IPS-20b (cell line): Measurements from ENCODE around the gene RRP12.

Experiments
- H3K27ac ChIP-seq: one replicate; pipeline ENCODE4 v1.5.1; 2013; ENCODE audit warnings: low read length
- H3K27me3 ChIP-seq: 2 replicates; pipeline ENCODE4 v1.6.1; 2013; ENCODE audit warnings: mild to moderate bottlenecking, low read length, inconsistent platforms; ENCODE audit not compliant: insufficient read depth
- H3K36me3 ChIP-seq: 2 replicates; pipeline ENCODE4 v1.6.1; 2013; ENCODE audit warnings: low read depth, mild to moderate bottlenecking, inconsistent platforms, low read length, moderate library complexity; ENCODE audit not compliant: insufficient read depth
- H3K4me1 ChIP-seq: 2 replicates; pipeline ENCODE4 v1.6.1; 2013; ENCODE audit warnings: mild to moderate bottlenecking, control low read depth, inconsistent platforms, low read length, moderate library complexity; ENCODE audit not compliant: insufficient read depth
- H3K4me3 ChIP-seq: 2 replicates; pipeline ENCODE4 v1.5.1; 2013; ENCODE audit warnings: mild to moderate bottlenecking, low read length, inconsistent platforms
- H3K9ac ChIP-seq: 2 replicates; pipeline ENCODE4 v1.6.1; 2013; ENCODE audit warnings: low read depth, mild to moderate bottlenecking, inconsistent platforms, low read length, moderate library complexity
- H3K9me3 ChIP-seq: 2 replicates; pipeline ENCODE4 v1.6.1; 2013; ENCODE audit warnings: mild to moderate bottlenecking, low read depth, low read length, inconsistent platforms; ENCODE audit not compliant: insufficient read depth

Gene RRP12

GRCh38 chr10:97332591-97333350, 68.4 kb downstream of the RRP12 start:
- H3K4me1 ChIP-seq, result peaks cover 27% of the 10 kb centered on the region; the same call in 1 of the 2 replicates
- H3K9ac ChIP-seq, result peak overlapping the region; percentile 83
- H3K27ac ChIP-seq, result peak overlapping the region; percentile 26
- H3K27me3 ChIP-seq, result peaks cover 21% of the 10 kb centered on the region; the same call in 1 of the 2 replicates
- peaks cover 35% of the 10 kb centered on the region for H3K36me3 ChIP-seq
- H3K9me3 ChIP-seq, result no peaks in the 10 kb centered on the region
- peak overlapping the region; percentile 84 for H3K4me3 ChIP-seq

DNA sequence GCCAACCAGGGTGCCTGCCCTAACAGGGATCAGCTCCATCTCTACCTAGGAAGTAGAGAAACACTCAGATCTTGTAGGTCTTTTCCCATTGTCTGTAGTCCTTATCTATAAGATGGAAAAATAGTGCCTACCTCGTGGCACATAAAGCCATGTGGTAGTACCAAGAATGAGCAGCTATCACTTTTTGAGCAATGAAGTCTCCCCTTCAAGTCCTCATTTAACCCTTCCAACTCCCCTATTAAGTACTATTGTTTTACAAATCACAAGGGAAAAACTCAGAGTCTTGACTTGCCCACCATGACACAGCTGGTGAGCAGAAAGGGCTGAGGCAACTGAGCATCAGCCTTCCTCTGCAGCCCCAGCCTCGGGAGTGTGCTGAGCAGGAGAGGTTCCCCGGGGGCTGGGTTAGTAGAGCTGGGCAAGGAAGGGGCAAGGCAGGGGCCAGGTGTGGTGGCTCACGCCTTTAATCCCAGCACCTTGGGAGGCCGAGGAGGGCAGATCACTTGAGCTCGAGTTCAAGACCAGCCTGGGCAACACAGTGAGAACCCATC, 69.9 kb downstream of the RRP12 start:
- Histone ChIP-seq H3K4me1 (peaks cover 22% of the 10 kb centered on the region; the same call in 1 of the 2 replicates), H3K27me3 (peaks cover 20% of the 10 kb centered on the region; the same call in 1 of the 2 replicates), H3K9me3 (no peaks in the 10 kb centered on the region), H3K27ac (no peak overlapping the region), H3K9ac (no peak overlapping the region; the same call in 1 of the 2 replicates), H3K36me3 (peaks cover 35% of the 10 kb centered on the region), H3K4me3 (peak overlapping the region; percentile 84)

- H3K36me3 ChIP-seq, result peaks cover 35% of the 10 kb centered on the region
- peaks cover 17% of the 10 kb centered on the region; the same call in 1 of the 2 replicates for H3K4me1 ChIP-seq
- no peak overlapping the region for H3K9ac ChIP-seq
- H3K27ac ChIP-seq, result no peak overlapping the region
- no peaks in the 10 kb centered on the region for H3K9me3 ChIP-seq
- H3K4me3 ChIP-seq, result 0 out of 2 replicates have a peak overlapping the region, but pooled peaks have one; percentile 15
- H3K27me3 ChIP-seq, result peaks cover 16% of the 10 kb centered on the region; the same call in 1 of the 2 replicates
Observed at GRCh38 chr10:97329766-97330165, 71.4 kb downstream of the RRP12 start.

- Histone ChIP-seq H3K27me3 (peaks cover 16% of the 10 kb centered on the region; the same call in 1 of the 2 replicates), H3K4me3 (no peak overlapping the region), H3K27ac (no peak overlapping the region)
Observed at GRCh38 chr10:97328646-97329453, 72.3 kb downstream of the RRP12 start.

GRCh38 chr10:97327348-97328294, 73.5 kb downstream of the RRP12 start:
- H3K27me3 ChIP-seq, result peaks cover 7% of the 10 kb centered on the region; the same call in 1 of the 2 replicates
- no peak overlapping the region for H3K27ac ChIP-seq
- H3K9ac ChIP-seq, result no peak overlapping the region
- H3K9me3 ChIP-seq, result no peaks in the 10 kb centered on the region
- H3K36me3 ChIP-seq, result peaks cover 32% of the 10 kb centered on the region
- peaks cover 17% of the 10 kb centered on the region; the same call in 1 of the 2 replicates for H3K4me1 ChIP-seq
- H3K4me3 ChIP-seq, result no peak overlapping the region

More at GRCh38 chr10:97328646-97329453, 72.3 kb downstream of the RRP12 start:
- Histone ChIP-seq H3K36me3 (peaks cover 35% of the 10 kb centered on the region), H3K4me1 (peaks cover 17% of the 10 kb centered on the region; the same call in 1 of the 2 replicates), H3K9me3 (no peaks in the 10 kb centered on the region), H3K9ac (no peak overlapping the region)

GRCh38 chr10:97325754-97326153, 75.4 kb downstream of the RRP12 start:
- Histone ChIP-seq H3K9ac (no peak overlapping the region), H3K4me1 (peaks cover 13% of the 10 kb centered on the region), H3K27me3 (peaks cover 20% of the 10 kb centered on the region), H3K4me3 (no peak overlapping the region), H3K27ac (no peak overlapping the region), H3K36me3 (peaks cover 23% of the 10 kb centered on the region), H3K9me3 (no peaks in the 10 kb centered on the region)

DNA sequence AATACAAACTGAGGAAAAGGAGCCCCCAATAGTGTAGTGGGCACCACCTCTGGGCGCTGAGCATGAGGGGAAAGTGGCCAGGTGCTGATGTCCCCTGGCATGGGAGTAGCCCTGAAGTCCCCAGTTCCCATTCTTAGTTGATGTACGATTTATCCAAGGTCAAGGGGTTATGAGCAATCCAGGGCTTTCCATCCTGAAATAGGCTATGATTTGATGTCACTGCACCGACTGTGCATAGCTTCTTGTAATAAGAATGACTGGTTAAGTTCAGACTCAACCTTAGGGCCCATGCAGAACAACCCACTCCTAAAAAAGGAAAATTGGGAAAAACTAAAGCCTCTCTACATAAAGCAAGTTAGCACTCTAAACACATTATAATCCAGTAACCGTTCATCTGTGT, 77.6 kb downstream of the RRP12 start:
- peaks cover 32% of the 10 kb centered on the region for H3K27me3 ChIP-seq
- no peak overlapping the region for H3K4me3 ChIP-seq
- no peaks in the 10 kb centered on the region for H3K9me3 ChIP-seq

DNA sequence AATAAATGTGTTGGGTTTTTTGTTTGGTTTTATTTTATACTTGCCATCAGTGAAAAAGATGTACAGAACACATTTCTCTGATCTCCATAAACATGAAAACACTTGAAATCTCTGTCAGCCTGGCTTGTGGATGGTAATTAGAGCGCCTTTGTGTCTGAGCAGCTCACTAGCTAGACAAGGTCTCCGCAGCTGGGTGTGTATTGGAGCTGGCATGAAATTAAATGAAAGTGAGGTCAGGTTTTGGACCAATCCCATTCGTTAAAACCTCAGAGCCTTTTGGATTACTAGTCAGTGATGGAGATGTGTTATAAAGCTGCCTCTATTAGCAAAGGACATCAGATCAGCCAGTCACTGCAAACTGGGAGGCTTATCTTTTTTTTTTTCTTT, 79.3 kb downstream of the RRP12 start:
- Histone ChIP-seq H3K4me1 (peaks cover 13% of the 10 kb centered on the region), H3K9me3 (no peaks in the 10 kb centered on the region), H3K4me3 (peak overlapping the region; percentile 83; the same call in 1 of the 2 replicates), H3K27me3 (peaks cover 46% of the 10 kb centered on the region), H3K27ac (no peak overlapping the region), H3K36me3 (no peaks in the 10 kb centered on the region), H3K9ac (peak overlapping the region; percentile 43; the same call in 1 of the 2 replicates)

More for the DNA sequence above, 77.6 kb downstream of the RRP12 start:
- H3K27ac ChIP-seq, result no peak overlapping the region
- H3K36me3 ChIP-seq, result peaks cover 3% of the 10 kb centered on the region; the same call in 1 of the 2 replicates
- no peak overlapping the region for H3K9ac ChIP-seq
- peaks cover 19% of the 10 kb centered on the region for H3K4me1 ChIP-seq

GRCh38 chr10:97321032-97321803, 79.9 kb downstream of the RRP12 start:
- peaks cover 46% of the 10 kb centered on the region for H3K27me3 ChIP-seq
- H3K36me3 ChIP-seq, result no peaks in the 10 kb centered on the region
- H3K4me3 ChIP-seq, result peak overlapping the region; percentile 83
- peak overlapping the region; percentile 43; the same call in 1 of the 2 replicates for H3K9ac ChIP-seq
- no peak overlapping the region for H3K27ac ChIP-seq
- peaks cover 13% of the 10 kb centered on the region for H3K4me1 ChIP-seq
- no peaks in the 10 kb centered on the region for H3K9me3 ChIP-seq

GRCh38 chr10:97320480-97321031, 80.6 kb downstream of the RRP12 start:
- Histone ChIP-seq H3K9me3 (no peaks in the 10 kb centered on the region), H3K4me1 (peaks cover 13% of the 10 kb centered on the region), H3K36me3 (no peaks in the 10 kb centered on the region), H3K27ac (no peak overlapping the region), H3K4me3 (peak overlapping the region; percentile 83), H3K9ac (peak overlapping the region; percentile 43; the same call in 1 of the 2 replicates), H3K27me3 (peaks cover 46% of the 10 kb centered on the region)
